ENCODE measurements around the gene HEG1. TPM values are rescaled to one million over a fixed set of nuclear protein-coding genes. Genes with fewer than 3 reads are reported as not detected.

Gene HEG1
- total and polyA plus RNA-seq, 11 donors = 23.7 to 211 (median 111) TPM

DNA sequence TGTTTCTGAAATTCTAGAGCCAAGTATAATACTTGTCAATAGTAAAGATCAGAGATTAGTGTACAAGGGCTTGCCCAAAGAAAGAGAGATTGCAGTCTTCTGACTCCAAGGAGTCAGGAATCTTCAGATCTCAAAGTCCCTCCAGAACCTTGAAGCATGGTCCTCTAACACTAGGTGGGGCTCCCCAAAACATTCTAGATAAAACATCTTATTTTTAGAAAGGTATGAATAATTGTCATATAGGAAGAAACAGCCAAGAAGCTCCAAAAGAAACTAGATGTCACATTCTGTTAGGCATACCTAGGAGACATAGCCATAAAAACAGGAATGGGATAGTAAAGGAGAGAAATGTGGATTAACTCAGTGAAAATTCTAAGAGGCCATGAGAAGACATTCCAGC, 132.0 kb downstream of the HEG1 start:
- Histone ChIP-seq H3K36me3 (no peaks in the 10 kb centered on the region), H3K9me3 (no peaks in the 10 kb centered on the region), H3K27me3 (no peaks in the 10 kb centered on the region), H3K4me3 (no peak overlapping the region), H3K4me1 (peaks cover 0 to 11% (median 0%) of the 10 kb centered on the region in 12 donors), H3K27ac (no peak overlapping the region)
- DNase-seq (no peak), ATAC-seq (no peak)
- intact Hi-C loops (cut with DNase I) = loop anchor here in 2 of 10 donors (10.0 kb wide), 2 partner anchors 511 to 661 kb away; no protein-coding TSS in a partner anchor
- TF ChIP-seq CTCF (IDR thresholded peaks at IDR 0.05) = peak in 2 of 12 donors; percentile 9 to 24
- TF ChIP-seq POLR2A (IDR thresholded peaks at IDR 0.05) = no peak

DNA sequence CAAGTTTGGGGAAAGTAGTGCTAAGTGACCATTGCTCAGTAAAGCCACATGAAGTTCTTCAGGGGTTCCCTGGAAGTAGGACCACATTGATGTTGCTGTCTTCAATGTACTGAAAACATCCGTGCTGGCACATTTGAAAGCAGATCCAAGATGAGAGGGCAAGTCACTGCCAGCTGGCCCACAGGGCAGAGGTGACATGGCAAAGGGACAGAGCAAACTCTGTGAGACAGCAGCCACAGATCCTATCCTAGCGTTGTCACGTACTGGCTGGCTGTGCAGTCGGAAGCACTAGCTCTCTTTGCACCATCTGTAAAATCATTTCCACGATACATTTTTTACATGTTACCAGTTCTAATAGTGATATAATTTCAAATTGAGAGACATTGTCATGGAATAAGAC, 135.1 kb downstream of the HEG1 start:
- no peak for TF ChIP-seq CTCF (IDR thresholded peaks at IDR 0.05)
- TF ChIP-seq POLR2A (IDR thresholded peaks at IDR 0.05) = no peak
- Histone ChIP-seq H3K4me1 (peaks cover 0 to 9% (median 0%) of the 10 kb centered on the region in 12 donors), H3K27me3 (no peaks in the 10 kb centered on the region), H3K27ac (no peak overlapping the region), H3K4me3 (no peak overlapping the region), H3K36me3 (no peaks in the 10 kb centered on the region), H3K9me3 (no peaks in the 10 kb centered on the region)
- 62 to 71% (median 67%) methylated on average over 5 of the region's 5 CpGs for WGBS, 4 donors
- intact Hi-C loops (cut with DNase I) = loop anchor here in 2 of 10 donors (10.0 kb wide), 2 partner anchors 514 to 664 kb away; no protein-coding TSS in a partner anchor
- DNase-seq = peak in 3 of 5 donors; percentile 25 to 58 (median 38)
- peak; percentile 15 to 86 (median 70) for ATAC-seq

GRCh38 chr3:124919756-124920155, 136.0 kb downstream of the HEG1 start:
- H3K9me3 ChIP-seq = no peaks in the 10 kb centered on the region
- TF ChIP-seq POLR2A (IDR thresholded peaks at IDR 0.05) (no peak), CTCF (IDR thresholded peaks at IDR 0.05) (no peak)
- H3K27me3 ChIP-seq = no peaks in the 10 kb centered on the region
- no peak overlapping the region for H3K27ac ChIP-seq
- intact Hi-C loops (cut with DNase I) = loop anchor here in 2 of 10 donors (10.0 kb wide), 2 partner anchors 515 to 665 kb away; no protein-coding TSS in a partner anchor
- 34 to 45% (median 43%) methylated on average over 2 of the region's 2 CpGs; no CpG with 5 or more reads in 1 of the 4 donors for WGBS, 4 donors
- H3K4me1 ChIP-seq = peaks cover 0 to 9% (median 0%) of the 10 kb centered on the region in 12 donors
- no peak overlapping the region for H3K4me3 ChIP-seq
- DNase-seq = no peak
- no peak for ATAC-seq
- H3K36me3 ChIP-seq = no peaks in the 10 kb centered on the region

- Histone ChIP-seq H3K36me3 (no peaks in the 10 kb centered on the region), H3K27ac (no peak overlapping the region), H3K9me3 (no peaks in the 10 kb centered on the region), H3K4me1 (peaks cover 0 to 9% (median 0%) of the 10 kb centered on the region in 12 donors), H3K27me3 (no peaks in the 10 kb centered on the region), H3K4me3 (no peak overlapping the region)
- intact Hi-C loops (cut with DNase I) = no loop called here
- ATAC-seq (no peak), DNase-seq (no peak)
- 96 to 100% (median 98%) methylated on average over 2 of the region's 2 CpGs for WGBS, 4 donors
- TF ChIP-seq CTCF (IDR thresholded peaks at IDR 0.05) = no peak
- TF ChIP-seq POLR2A (IDR thresholded peaks at IDR 0.05) = no peak
Measured at GRCh38 chr3:124918524-124918923, 137.3 kb downstream of the HEG1 start.

All from heart left ventricle (tissue), 16 donors.